HEK293 (cell line): Measurements from ENCODE around the gene USP35.

Experiments used
- CTCF ChIA-PET: fragments of 350-600 bp; formaldehyde crosslinking; extraction: SDS; loops from one replicate; lab custom pipeline; 2021; ENCODE audit warnings: antibody characterized with exemption; lab: Yijun Ruan, JAX
- POLR2A ChIA-PET: fragments of 300-600 bp; formaldehyde crosslinking; extraction: SDS; loops from one replicate; lab custom pipeline; 2020; ENCODE audit warnings: antibody characterized with exemption, inconsistent platforms; lab: Yijun Ruan, JAX
- H3K27ac ChIP-seq: fragments of 200-500 bp; sonication (Bioruptor generic); 2 replicates; pipeline ENCODE4 v1.5.1; 2014; ENCODE audit warnings: low read depth, low read length, control low read depth, inconsistent platforms; ENCODE audit errors: extremely low read depth
- H3K36me3 ChIP-seq, 2 experiments: fragments of 200-500 bp in 1 of 2; sonication (Bioruptor generic) in 1 of 2; 1 replicate in 1 of 2; 2 replicates in 1 of 2; pipeline ENCODE4 v1.5.1; 2014 to 2017; ENCODE audit warnings: inconsistent platforms in 2 of 2, low read length in 2 of 2; ENCODE audit not compliant: control insufficient read depth in 2 of 2, insufficient read depth in 1 of 2
- H3K4me1 ChIP-seq: fragments of 200-500 bp; sonication (Bioruptor generic); 2 replicates; pipeline ENCODE4 v1.5.1; 2014; ENCODE audit warnings: mild to moderate bottlenecking, low read length, inconsistent platforms; ENCODE audit not compliant: control insufficient read depth, insufficient read depth
- H3K4me3 ChIP-seq: 2 replicates; pipeline ENCODE4 v1.5.1; 2011; ENCODE audit warnings: low read depth, mild to moderate bottlenecking, control low read depth, low read length, moderate library complexity
- H3K9me3 ChIP-seq: fragments of 200-500 bp; sonication (Bioruptor generic); 2 replicates; pipeline ENCODE4 v1.5.1; 2014; ENCODE audit warnings: low read depth, low read length, inconsistent platforms; ENCODE audit not compliant: control insufficient read depth, insufficient read depth
- HOXD13 ChIP-seq: sonication (generic); formaldehyde crosslinking; IDR thresholded peaks from 2 replicates; pipeline ENCODE4 v1.8.0; 2022; ENCODE audit warnings: missing genetic modification reagents, borderline replicate concordance
- SP7 ChIP-seq: fragments of 450-650 bp; formaldehyde crosslinking; IDR thresholded peaks from 2 replicates; pipeline ENCODE4 v1.5.1; 2016; ENCODE audit warnings: missing biosample characterization, missing genetic modification characterization
- TRIM28 ChIP-seq: IDR thresholded peaks from 2 replicates; pipeline ENCODE4 v1.6.1; 2011; ENCODE audit warnings: low read length, control low read depth, borderline replicate concordance
- YY1 ChIP-seq: fragments of 450-650 bp; formaldehyde crosslinking; IDR thresholded peaks from 2 replicates; pipeline ENCODE4 v1.5.1; 2018; ENCODE audit warnings: missing biosample characterization, missing genetic modification characterization
- ZIC2 ChIP-seq: fragments of 450-650 bp; formaldehyde crosslinking; IDR thresholded peaks from 2 replicates; pipeline ENCODE4 v1.5.1; 2016; ENCODE audit warnings: missing biosample characterization, missing genetic modification characterization
- ZNF10 ChIP-seq: fragments of 450-650 bp; formaldehyde crosslinking; IDR thresholded peaks from 2 replicates; pipeline ENCODE4 v1.5.1; 2017; ENCODE audit warnings: missing biosample characterization, missing genetic modification characterization
- ZNF211 ChIP-seq: fragments of 450-650 bp; formaldehyde crosslinking; IDR thresholded peaks from 2 replicates; pipeline ENCODE4 v1.5.1; 2016; ENCODE audit warnings: low read depth, missing biosample characterization, missing genetic modification characterization
- ZNF335 ChIP-seq: fragments of 450-650 bp; formaldehyde crosslinking; conservative IDR thresholded peaks from 2 replicates; pipeline ENCODE4 v1.5.1; 2016; ENCODE audit warnings: missing biosample characterization, missing genetic modification characterization
- ZNF501 ChIP-seq: fragments of 450-650 bp; formaldehyde crosslinking; IDR thresholded peaks from 2 replicates; pipeline ENCODE4 v1.5.1; 2016; ENCODE audit warnings: missing biosample characterization, missing genetic modification characterization
- ZNF623 ChIP-seq: fragments of 450-650 bp; formaldehyde crosslinking; IDR thresholded peaks from 2 replicates; pipeline ENCODE4 v1.5.1; 2016; ENCODE audit warnings: missing biosample characterization, missing genetic modification characterization
- ZNF777 ChIP-seq: fragments of 450-650 bp; formaldehyde crosslinking; IDR thresholded peaks from 2 replicates; pipeline ENCODE4 v1.5.1; 2017; ENCODE audit warnings: missing biosample characterization, missing genetic modification characterization, borderline replicate concordance
- ZNF837 ChIP-seq: fragments of 450-650 bp; formaldehyde crosslinking; IDR thresholded peaks from 2 replicates; pipeline ENCODE4 v1.5.1; 2016; ENCODE audit warnings: missing biosample characterization, missing genetic modification characterization
- ZXDB ChIP-seq: fragments of 450-650 bp; formaldehyde crosslinking; IDR thresholded peaks from 2 replicates; pipeline ENCODE4 v1.5.1; 2016; ENCODE audit warnings: missing biosample characterization, missing genetic modification characterization
- TF ChIP-seq, protein P1 (sequence below): fragments of 450-650 bp; formaldehyde crosslinking; conservative IDR thresholded peaks from 2 replicates; pipeline ENCODE4 v1.5.1; 2016; ENCODE audit warnings: low read depth, missing biosample characterization, missing genetic modification characterization
- TF ChIP-seq, protein P2 (sequence below): fragments of 450-650 bp; formaldehyde crosslinking; IDR thresholded peaks from 2 replicates; pipeline ENCODE4 v1.5.1; 2017; ENCODE audit warnings: missing biosample characterization, missing genetic modification characterization
- TF ChIP-seq, protein P3 (sequence below): fragments of 450-650 bp; formaldehyde crosslinking; IDR thresholded peaks from 2 replicates; pipeline ENCODE4 v1.5.1; 2016; ENCODE audit warnings: missing biosample characterization, missing genetic modification characterization
- TF ChIP-seq, protein P4 (sequence below): fragments of 450-650 bp; formaldehyde crosslinking; IDR thresholded peaks from 2 replicates; pipeline ENCODE4 v1.5.1; 2016; ENCODE audit warnings: missing biosample characterization, missing genetic modification characterization
- TF ChIP-seq, protein P5 (sequence below): fragments of 450-650 bp; formaldehyde crosslinking; IDR thresholded peaks from 2 replicates; pipeline ENCODE4 v1.5.1; 2016; ENCODE audit warnings: missing biosample characterization, missing genetic modification characterization
- TF ChIP-seq, protein P6 (sequence below): fragments of 450-650 bp; formaldehyde crosslinking; IDR thresholded peaks from 2 replicates; pipeline ENCODE4 v1.5.1; 2016; ENCODE audit warnings: missing biosample characterization, missing genetic modification characterization

Gene USP35

DNA sequence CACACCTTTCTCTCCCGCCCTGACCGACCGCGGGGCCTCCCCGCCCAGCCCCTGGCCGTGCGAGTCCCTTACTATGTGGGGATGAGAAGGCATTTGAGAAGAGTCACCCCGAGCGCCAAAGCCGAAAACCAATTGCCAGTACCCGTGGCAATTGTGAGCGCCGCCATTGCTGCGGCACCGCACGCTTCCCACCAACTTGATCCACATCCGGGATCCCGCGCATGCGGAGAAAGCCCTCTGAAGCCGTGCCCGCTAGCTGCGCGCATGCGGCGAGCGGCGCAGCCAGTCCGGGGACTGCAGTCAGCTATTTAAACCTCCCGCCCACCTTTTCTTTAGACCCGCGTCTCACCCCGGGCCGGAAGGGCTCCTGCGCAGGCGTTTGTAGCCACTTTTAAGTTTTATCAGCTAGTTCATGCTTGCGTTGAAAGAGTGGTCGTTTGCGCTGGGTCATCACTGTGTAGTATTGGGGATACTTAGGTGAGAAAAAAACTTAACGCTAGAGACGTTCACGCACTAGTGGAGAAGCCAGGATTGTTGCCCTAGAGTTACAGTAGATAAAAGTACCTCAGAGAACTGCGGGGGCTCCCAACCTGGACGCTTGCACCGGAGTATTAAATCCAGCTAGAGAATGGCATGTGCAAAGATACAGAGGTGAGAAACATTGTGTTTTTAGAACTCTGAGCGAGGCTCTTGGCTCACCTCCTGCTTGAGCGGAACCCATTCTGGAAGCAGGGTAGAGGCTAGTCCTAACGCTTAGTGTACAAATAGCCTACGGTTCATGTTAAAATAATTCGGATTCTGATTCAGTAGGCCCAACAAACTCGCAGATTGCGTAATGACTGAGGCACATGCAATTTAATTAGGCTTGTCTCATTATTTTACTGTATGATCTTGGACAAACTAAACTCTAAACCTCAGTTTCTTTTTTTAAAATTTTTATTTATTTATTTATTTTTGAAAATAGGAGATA, 49.0 kb upstream of the USP35 start, which contains the start of gene ALG8:
Gene ALG8 (minus strand): TSS at position 205 of the 970 bp plus-strand sequence. CDS start 38 bp downstream, at position 167.
- H3K36me3 ChIP-seq: peaks cover 8 to 56% of the 10 kb centered on the region in 2 experiments; a peak in 2 of 3 replicates
- CTCF ChIA-PET: interaction anchor here (0.6 kb wide), 1 partner anchor 141 kb away, joined by 6 read pairs; no protein-coding TSS in a partner anchor
- TF ChIP-seq ZNF623 (tag by site-specific recombination): 0 out of 2 replicates have a peak, but pooled peaks have one; percentile 12
- TF ChIP-seq ZNF837 (tag by site-specific recombination): no peak
- TF ChIP-seq SP7 (tag by site-specific recombination): peak; percentile 19; the same call in 1 of the 2 replicates
- peak; percentile 94 for TF ChIP-seq YY1 (tag by site-specific recombination)
- TF ChIP-seq, protein P1, sequence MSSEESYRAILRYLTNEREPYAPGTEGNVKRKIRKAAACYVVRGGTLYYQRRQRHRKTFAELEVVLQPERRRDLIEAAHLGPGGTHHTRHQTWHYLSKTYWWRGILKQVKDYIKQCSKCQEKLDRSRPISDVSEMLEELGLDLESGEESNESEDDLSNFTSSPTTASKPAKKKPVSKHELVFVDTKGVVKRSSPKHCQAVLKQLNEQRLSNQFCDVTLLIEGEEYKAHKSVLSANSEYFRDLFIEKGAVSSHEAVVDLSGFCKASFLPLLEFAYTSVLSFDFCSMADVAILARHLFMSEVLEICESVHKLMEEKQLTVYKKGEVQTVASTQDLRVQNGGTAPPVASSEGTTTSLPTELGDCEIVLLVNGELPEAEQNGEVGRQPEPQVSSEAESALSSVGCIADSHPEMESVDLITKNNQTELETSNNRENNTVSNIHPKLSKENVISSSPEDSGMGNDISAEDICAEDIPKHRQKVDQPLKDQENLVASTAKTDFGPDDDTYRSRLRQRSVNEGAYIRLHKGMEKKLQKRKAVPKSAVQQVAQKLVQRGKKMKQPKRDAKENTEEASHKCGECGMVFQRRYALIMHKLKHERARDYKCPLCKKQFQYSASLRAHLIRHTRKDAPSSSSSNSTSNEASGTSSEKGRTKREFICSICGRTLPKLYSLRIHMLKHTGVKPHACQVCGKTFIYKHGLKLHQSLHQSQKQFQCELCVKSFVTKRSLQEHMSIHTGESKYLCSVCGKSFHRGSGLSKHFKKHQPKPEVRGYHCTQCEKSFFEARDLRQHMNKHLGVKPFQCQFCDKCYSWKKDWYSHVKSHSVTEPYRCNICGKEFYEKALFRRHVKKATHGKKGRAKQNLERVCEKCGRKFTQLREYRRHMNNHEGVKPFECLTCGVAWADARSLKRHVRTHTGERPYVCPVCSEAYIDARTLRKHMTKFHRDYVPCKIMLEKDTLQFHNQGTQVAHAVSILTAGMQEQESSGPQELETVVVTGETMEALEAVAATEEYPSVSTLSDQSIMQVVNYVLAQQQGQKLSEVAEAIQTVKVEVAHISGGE (tag by site-specific recombination): peak; percentile 65
- TF ChIP-seq, protein P2, sequence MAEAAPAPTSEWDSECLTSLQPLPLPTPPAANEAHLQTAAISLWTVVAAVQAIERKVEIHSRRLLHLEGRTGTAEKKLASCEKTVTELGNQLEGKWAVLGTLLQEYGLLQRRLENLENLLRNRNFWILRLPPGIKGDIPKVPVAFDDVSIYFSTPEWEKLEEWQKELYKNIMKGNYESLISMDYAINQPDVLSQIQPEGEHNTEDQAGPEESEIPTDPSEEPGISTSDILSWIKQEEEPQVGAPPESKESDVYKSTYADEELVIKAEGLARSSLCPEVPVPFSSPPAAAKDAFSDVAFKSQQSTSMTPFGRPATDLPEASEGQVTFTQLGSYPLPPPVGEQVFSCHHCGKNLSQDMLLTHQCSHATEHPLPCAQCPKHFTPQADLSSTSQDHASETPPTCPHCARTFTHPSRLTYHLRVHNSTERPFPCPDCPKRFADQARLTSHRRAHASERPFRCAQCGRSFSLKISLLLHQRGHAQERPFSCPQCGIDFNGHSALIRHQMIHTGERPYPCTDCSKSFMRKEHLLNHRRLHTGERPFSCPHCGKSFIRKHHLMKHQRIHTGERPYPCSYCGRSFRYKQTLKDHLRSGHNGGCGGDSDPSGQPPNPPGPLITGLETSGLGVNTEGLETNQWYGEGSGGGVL (tag by site-specific recombination): no peak
- 0 out of 2 replicates have a peak, but pooled peaks have one; percentile 11 for TF ChIP-seq ZNF10 (tag by site-specific recombination)
- peak; percentile 75 for TF ChIP-seq ZXDB
- no peak for TF ChIP-seq ZNF211 (tag by site-specific recombination)
- TF ChIP-seq HOXD13 (CRISPR knock-in tag): 0 out of 2 replicates have a peak, but pooled peaks have one; percentile 34
- 0 out of 2 replicates have a peak, but pooled peaks have one; percentile 26 for TF ChIP-seq ZIC2
- TF ChIP-seq TRIM28: 0 out of 2 replicates have a peak, but pooled peaks have one; percentile 35
- TF ChIP-seq ZNF501 (tag by site-specific recombination): peak; percentile 18; the same call in 1 of the 2 replicates
- peak; percentile 26; the same call in 1 of the 2 replicates for TF ChIP-seq ZNF335 (tag by site-specific recombination)
- TF ChIP-seq, protein P3, sequence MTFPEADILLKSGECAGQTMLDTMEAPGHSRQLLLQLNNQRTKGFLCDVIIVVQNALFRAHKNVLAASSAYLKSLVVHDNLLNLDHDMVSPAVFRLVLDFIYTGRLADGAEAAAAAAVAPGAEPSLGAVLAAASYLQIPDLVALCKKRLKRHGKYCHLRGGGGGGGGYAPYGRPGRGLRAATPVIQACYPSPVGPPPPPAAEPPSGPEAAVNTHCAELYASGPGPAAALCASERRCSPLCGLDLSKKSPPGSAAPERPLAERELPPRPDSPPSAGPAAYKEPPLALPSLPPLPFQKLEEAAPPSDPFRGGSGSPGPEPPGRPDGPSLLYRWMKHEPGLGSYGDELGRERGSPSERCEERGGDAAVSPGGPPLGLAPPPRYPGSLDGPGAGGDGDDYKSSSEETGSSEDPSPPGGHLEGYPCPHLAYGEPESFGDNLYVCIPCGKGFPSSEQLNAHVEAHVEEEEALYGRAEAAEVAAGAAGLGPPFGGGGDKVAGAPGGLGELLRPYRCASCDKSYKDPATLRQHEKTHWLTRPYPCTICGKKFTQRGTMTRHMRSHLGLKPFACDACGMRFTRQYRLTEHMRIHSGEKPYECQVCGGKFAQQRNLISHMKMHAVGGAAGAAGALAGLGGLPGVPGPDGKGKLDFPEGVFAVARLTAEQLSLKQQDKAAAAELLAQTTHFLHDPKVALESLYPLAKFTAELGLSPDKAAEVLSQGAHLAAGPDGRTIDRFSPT: no peak
- TF ChIP-seq, protein P4, sequence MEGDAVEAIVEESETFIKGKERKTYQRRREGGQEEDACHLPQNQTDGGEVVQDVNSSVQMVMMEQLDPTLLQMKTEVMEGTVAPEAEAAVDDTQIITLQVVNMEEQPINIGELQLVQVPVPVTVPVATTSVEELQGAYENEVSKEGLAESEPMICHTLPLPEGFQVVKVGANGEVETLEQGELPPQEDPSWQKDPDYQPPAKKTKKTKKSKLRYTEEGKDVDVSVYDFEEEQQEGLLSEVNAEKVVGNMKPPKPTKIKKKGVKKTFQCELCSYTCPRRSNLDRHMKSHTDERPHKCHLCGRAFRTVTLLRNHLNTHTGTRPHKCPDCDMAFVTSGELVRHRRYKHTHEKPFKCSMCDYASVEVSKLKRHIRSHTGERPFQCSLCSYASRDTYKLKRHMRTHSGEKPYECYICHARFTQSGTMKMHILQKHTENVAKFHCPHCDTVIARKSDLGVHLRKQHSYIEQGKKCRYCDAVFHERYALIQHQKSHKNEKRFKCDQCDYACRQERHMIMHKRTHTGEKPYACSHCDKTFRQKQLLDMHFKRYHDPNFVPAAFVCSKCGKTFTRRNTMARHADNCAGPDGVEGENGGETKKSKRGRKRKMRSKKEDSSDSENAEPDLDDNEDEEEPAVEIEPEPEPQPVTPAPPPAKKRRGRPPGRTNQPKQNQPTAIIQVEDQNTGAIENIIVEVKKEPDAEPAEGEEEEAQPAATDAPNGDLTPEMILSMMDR: no peak
- TF ChIP-seq, protein P5, sequence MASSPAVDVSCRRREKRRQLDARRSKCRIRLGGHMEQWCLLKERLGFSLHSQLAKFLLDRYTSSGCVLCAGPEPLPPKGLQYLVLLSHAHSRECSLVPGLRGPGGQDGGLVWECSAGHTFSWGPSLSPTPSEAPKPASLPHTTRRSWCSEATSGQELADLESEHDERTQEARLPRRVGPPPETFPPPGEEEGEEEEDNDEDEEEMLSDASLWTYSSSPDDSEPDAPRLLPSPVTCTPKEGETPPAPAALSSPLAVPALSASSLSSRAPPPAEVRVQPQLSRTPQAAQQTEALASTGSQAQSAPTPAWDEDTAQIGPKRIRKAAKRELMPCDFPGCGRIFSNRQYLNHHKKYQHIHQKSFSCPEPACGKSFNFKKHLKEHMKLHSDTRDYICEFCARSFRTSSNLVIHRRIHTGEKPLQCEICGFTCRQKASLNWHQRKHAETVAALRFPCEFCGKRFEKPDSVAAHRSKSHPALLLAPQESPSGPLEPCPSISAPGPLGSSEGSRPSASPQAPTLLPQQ (tag by site-specific recombination): 0 out of 2 replicates have a peak, but pooled peaks have one; percentile 33
- TF ChIP-seq, protein P6, sequence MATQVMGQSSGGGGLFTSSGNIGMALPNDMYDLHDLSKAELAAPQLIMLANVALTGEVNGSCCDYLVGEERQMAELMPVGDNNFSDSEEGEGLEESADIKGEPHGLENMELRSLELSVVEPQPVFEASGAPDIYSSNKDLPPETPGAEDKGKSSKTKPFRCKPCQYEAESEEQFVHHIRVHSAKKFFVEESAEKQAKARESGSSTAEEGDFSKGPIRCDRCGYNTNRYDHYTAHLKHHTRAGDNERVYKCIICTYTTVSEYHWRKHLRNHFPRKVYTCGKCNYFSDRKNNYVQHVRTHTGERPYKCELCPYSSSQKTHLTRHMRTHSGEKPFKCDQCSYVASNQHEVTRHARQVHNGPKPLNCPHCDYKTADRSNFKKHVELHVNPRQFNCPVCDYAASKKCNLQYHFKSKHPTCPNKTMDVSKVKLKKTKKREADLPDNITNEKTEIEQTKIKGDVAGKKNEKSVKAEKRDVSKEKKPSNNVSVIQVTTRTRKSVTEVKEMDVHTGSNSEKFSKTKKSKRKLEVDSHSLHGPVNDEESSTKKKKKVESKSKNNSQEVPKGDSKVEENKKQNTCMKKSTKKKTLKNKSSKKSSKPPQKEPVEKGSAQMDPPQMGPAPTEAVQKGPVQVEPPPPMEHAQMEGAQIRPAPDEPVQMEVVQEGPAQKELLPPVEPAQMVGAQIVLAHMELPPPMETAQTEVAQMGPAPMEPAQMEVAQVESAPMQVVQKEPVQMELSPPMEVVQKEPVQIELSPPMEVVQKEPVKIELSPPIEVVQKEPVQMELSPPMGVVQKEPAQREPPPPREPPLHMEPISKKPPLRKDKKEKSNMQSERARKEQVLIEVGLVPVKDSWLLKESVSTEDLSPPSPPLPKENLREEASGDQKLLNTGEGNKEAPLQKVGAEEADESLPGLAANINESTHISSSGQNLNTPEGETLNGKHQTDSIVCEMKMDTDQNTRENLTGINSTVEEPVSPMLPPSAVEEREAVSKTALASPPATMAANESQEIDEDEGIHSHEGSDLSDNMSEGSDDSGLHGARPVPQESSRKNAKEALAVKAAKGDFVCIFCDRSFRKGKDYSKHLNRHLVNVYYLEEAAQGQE (tag by site-specific recombination): no peak
- no peak for TF ChIP-seq ZNF777 (tag by site-specific recombination)

More for the DNA sequence above, 49.0 kb upstream of the USP35 start, which contains the start of gene ALG8:
- peak within 1 kb of the TSS; percentile 86 for H3K4me3 ChIP-seq
- H3K4me1 ChIP-seq: no peaks in the 10 kb centered on the region
- POLR2A ChIA-PET: interaction anchor here (0.5 to 1.9 kb wide), 16 partner anchors 10 to 435 kb away, joined by 3 to 21 read pairs (median 4); partner anchors contain the start of genes INTS4, KCTD21, NARS2 and USP35
- peak within 1 kb of the TSS; percentile 46; the same call in 1 of the 2 replicates for H3K27ac ChIP-seq
- no peaks in the 10 kb centered on the region for H3K9me3 ChIP-seq
